Loucy (cell line): ENCODE data around the gene BTBD3.

ENCODE experiments used
- H2AFZ ChIP-seq: fragments of 200-600 bp; sonication (generic); 2 replicates; pipeline ENCODE4 v1.6.0; 2016; ENCODE audit warnings: antibody characterized with exemption, mild to moderate bottlenecking, low read length, moderate library complexity
- H3F3A ChIP-seq: fragments of 200-600 bp; 2 replicates; pipeline ENCODE4 v1.6.0; 2016; ENCODE audit warnings: antibody characterized with exemption, low read depth, mild to moderate bottlenecking
- H3K27me3 ChIP-seq: fragments of 200-600 bp; sonication (generic); 2 replicates; pipeline ENCODE4 v1.6.1; 2014; ENCODE audit warnings: low read length, mild to moderate bottlenecking; ENCODE audit not compliant: insufficient read depth, poor library complexity, severe bottlenecking
- H3K36me3 ChIP-seq: fragments of 200-600 bp; sonication (generic); 2 replicates; pipeline ENCODE4 v1.6.1; 2016; ENCODE audit warnings: low read length; ENCODE audit not compliant: insufficient read depth
- H3K4me1 ChIP-seq: fragments of 200-600 bp; sonication (generic); 2 replicates; pipeline ENCODE4 v1.5.1; 2014; ENCODE audit warnings: low read length, mild to moderate bottlenecking; ENCODE audit not compliant: insufficient read depth, poor library complexity, severe bottlenecking
- H3K4me2 ChIP-seq: fragments of 200-600 bp; sonication (generic); 2 replicates; pipeline ENCODE4 v1.6.0; 2014; ENCODE audit warnings: antibody characterized with exemption, low read length, low read depth, mild to moderate bottlenecking; ENCODE audit not compliant: poor library complexity, severe bottlenecking
- H3K4me3 ChIP-seq: fragments of 200-600 bp; sonication (generic); 2 replicates; pipeline ENCODE4 v1.5.1; 2014; ENCODE audit warnings: low read length, mild to moderate bottlenecking, mixed read lengths; ENCODE audit not compliant: poor library complexity, severe bottlenecking
- H3K79me2 ChIP-seq: fragments of 200-600 bp; sonication (generic); 2 replicates; pipeline ENCODE4 v1.6.1; 2014; ENCODE audit warnings: low read length; ENCODE audit not compliant: insufficient read depth
- H3K9ac ChIP-seq: fragments of 200-600 bp; sonication (generic); 2 replicates; pipeline ENCODE4 v1.6.0; 2014; ENCODE audit warnings: mild to moderate bottlenecking, low read depth, low read length, moderate library complexity; ENCODE audit not compliant: poor library complexity, severe bottlenecking
- H3K9me2 ChIP-seq: fragments of 200-600 bp; sonication (generic); replicated peaks from 2 replicates; pipeline ENCODE4 v1.6.1; 2016; ENCODE audit warnings: low read depth, low read length, mixed read lengths
- H3K9me3 ChIP-seq: fragments of 200-600 bp; sonication (generic); 2 replicates; pipeline ENCODE4 v1.6.1; 2014; ENCODE audit warnings: mild to moderate bottlenecking, antibody characterized with exemption, low read length, low read depth; ENCODE audit not compliant: insufficient read depth
- H4K20me1 ChIP-seq: fragments of 200-600 bp; sonication (generic); 2 replicates; pipeline ENCODE4 v1.6.0; 2014; ENCODE audit warnings: antibody characterized with exemption, low read length, mild to moderate bottlenecking; ENCODE audit not compliant: insufficient read depth, poor library complexity, severe bottlenecking
- CTCF ChIP-seq: fragments of 200-600 bp; sonication (generic); conservative IDR thresholded peaks from 2 replicates; pipeline ENCODE4 v1.5.1; 2014; ENCODE audit warnings: mild to moderate bottlenecking, antibody characterized with exemption, low read length
- EZH2phosphoT487 ChIP-seq: fragments of 200-600 bp; IDR thresholded peaks from 2 replicates; pipeline ENCODE4 v1.6.1; 2018; ENCODE audit warnings: antibody characterized with exemption, mild to moderate bottlenecking, moderate library complexity, borderline replicate concordance

The BTBD3 gene

GRCh38 chr20:11905460-11906179, 12.1 kb upstream of the BTBD3 start:
- Histone ChIP-seq H3K4me3 (no peak overlapping the region), H4K20me1 (peaks cover 17% of the 10 kb centered on the region), H3K4me2 (no peak overlapping the region), H3K27me3 (no peaks in the 10 kb centered on the region), H3F3A (no peaks in the 10 kb centered on the region), H3K4me1 (peaks cover 30% of the 10 kb centered on the region), H3K9me3 (no peaks in the 10 kb centered on the region), H2AFZ (no peak overlapping the region), H3K79me2 (peaks cover 83% of the 10 kb centered on the region), H3K9me2 (no peaks in the 10 kb centered on the region), H3K9ac (no peak overlapping the region), H3K36me3 (peaks cover 7% of the 10 kb centered on the region; the same call in 1 of the 2 replicates)
- TF ChIP-seq CTCF (no peak), EZH2phosphoT487 (no peak)

GRCh38 chr20:11906626-11907480, 10.8 kb upstream of the BTBD3 start:
- peaks cover 29% of the 10 kb centered on the region for H3K4me1 ChIP-seq
- no peak overlapping the region for H3K4me2 ChIP-seq
- H3K27me3 ChIP-seq, result no peaks in the 10 kb centered on the region
- H3K9me3 ChIP-seq, result no peaks in the 10 kb centered on the region
- H4K20me1 ChIP-seq, result peaks cover 17% of the 10 kb centered on the region
- H3K36me3 ChIP-seq, result peaks cover 7% of the 10 kb centered on the region; the same call in 1 of the 2 replicates
- H3K9me2 ChIP-seq, result no peaks in the 10 kb centered on the region
- H2AFZ ChIP-seq, result no peak overlapping the region
- no peak for TF ChIP-seq CTCF
- TF ChIP-seq EZH2phosphoT487, result no peak
- H3K79me2 ChIP-seq, result peaks cover 85% of the 10 kb centered on the region
- no peak overlapping the region for H3K9ac ChIP-seq
- H3F3A ChIP-seq, result no peaks in the 10 kb centered on the region
- no peak overlapping the region for H3K4me3 ChIP-seq

GRCh38 chr20:11907621-11908020, 10.1 kb upstream of the BTBD3 start:
- no peak overlapping the region for H2AFZ ChIP-seq
- H3K9ac ChIP-seq, result no peak overlapping the region
- no peaks in the 10 kb centered on the region for H3K9me2 ChIP-seq
- peaks cover 31% of the 10 kb centered on the region for H3K4me1 ChIP-seq
- no peaks in the 10 kb centered on the region for H3F3A ChIP-seq
- H3K4me3 ChIP-seq, result no peak overlapping the region
- no peaks in the 10 kb centered on the region for H3K27me3 ChIP-seq
- peaks cover 15% of the 10 kb centered on the region for H4K20me1 ChIP-seq
- H3K9me3 ChIP-seq, result no peaks in the 10 kb centered on the region
- H3K79me2 ChIP-seq, result peaks cover 88% of the 10 kb centered on the region
- H3K36me3 ChIP-seq, result peaks cover 7% of the 10 kb centered on the region; the same call in 1 of the 2 replicates
- no peak for TF ChIP-seq CTCF
- TF ChIP-seq EZH2phosphoT487, result no peak
- H3K4me2 ChIP-seq, result no peak overlapping the region
